Endothelial cell of umbilical vein (primary cell): Measurements from ENCODE around the gene CTSW. TPM values are rescaled to one million over a fixed set of nuclear protein-coding genes. Genes with fewer than 3 reads are reported as not detected.

Experiments
- BruUV-seq: library from RNA; stranded (reverse); fragments of 400-500 nt; replicated peaks from 2 replicates; lab custom pipeline; 2021; lab: Mats Ljungman, UMichigan
- CTCF ChIA-PET: fragments of 300-600, 350-600 bp; sonication (Branson Sonifier 250); formaldehyde crosslinking; loops from one replicate; lab custom pipeline; 2021; ENCODE audit warnings: antibody characterized with exemption, inconsistent platforms; lab: Charles Lee
- POLR2A ChIA-PET: fragments of 300-600, 350-600 bp; sonication (Branson Sonifier 250); formaldehyde crosslinking; loops from one replicate; lab custom pipeline; 2021; ENCODE audit warnings: antibody characterized with exemption, inconsistent platforms; lab: Charles Lee
- DNase-seq: peaks from one replicate; pipeline ENCODE4 v3.0.0-alpha.2; 2011; ENCODE audit warnings: low read depth, low spot score
- FAIRE-seq: peaks from 2 replicates; lab custom pipeline; 2011; peaks lifted over from hg19 to GRCh38; lab: Jason Lieb, UNC
- H2AFZ ChIP-seq: 2 replicates; pipeline ENCODE4 v1.6.0; 2012; ENCODE audit warnings: low read depth, low read length, control low read depth, inconsistent platforms
- H3K27ac ChIP-seq: 2 replicates; pipeline ENCODE4 v1.5.1; 2011; ENCODE audit warnings: low read depth, mild to moderate bottlenecking, control low read depth, low read length, moderate library complexity; ENCODE audit not compliant: insufficient read depth
- H3K27me3 ChIP-seq, 2 experiments: 2 replicates each; pipeline versions ENCODE4 v1.6.0 to v1.6.1; 2011; ENCODE audit warnings: low read length in 2 of 2, mixed read lengths in 1 of 2; ENCODE audit not compliant: control insufficient read depth in 2 of 2, insufficient read depth in 2 of 2
- H3K36me3 ChIP-seq, 2 experiments: 2 replicates in 1 of 2; 3 replicates in 1 of 2; pipeline ENCODE4 v1.5.1; 2011; ENCODE audit warnings: low read length in 2 of 2, mild to moderate bottlenecking in 1 of 2, moderate library complexity in 1 of 2; ENCODE audit not compliant: control insufficient read depth in 2 of 2, insufficient read depth in 2 of 2; ENCODE audit errors: extremely low read depth in 1 of 2
- H3K4me1 ChIP-seq: 3 replicates; pipeline ENCODE4 v1.5.1; 2011; ENCODE audit warnings: mild to moderate bottlenecking, low read length; ENCODE audit not compliant: control insufficient read depth, insufficient read depth; ENCODE audit errors: extremely low read depth
- H3K4me2 ChIP-seq: 2 replicates; pipeline ENCODE4 v1.6.1; 2011; ENCODE audit warnings: low read length, control low read depth, mixed read lengths; ENCODE audit not compliant: insufficient read depth
- H3K4me3 ChIP-seq, 3 experiments: fragments of 200-600 bp in 1 of 3; sonication (generic), shearing (Covaris generic) in 1 of 3; replicated peaks in 1 of 3; 2 replicates each; pipeline ENCODE4 v1.5.1; 2011 to 2016; ENCODE audit warnings: control low read depth in 3 of 3, low read length in 3 of 3, mild to moderate bottlenecking in 2 of 3, inconsistent platforms in 1 of 3, low read depth in 1 of 3, moderate library complexity in 1 of 3; ENCODE audit not compliant: insufficient read depth in 1 of 3
- H3K79me2 ChIP-seq: 2 replicates; pipeline ENCODE4 v1.6.0; 2012; ENCODE audit warnings: low read length, inconsistent platforms; ENCODE audit not compliant: control insufficient read depth, insufficient read depth
- H3K9ac ChIP-seq: replicated peaks from 2 replicates; pipeline ENCODE3; 2011; ENCODE audit warnings: low read length, control low read depth; ENCODE audit not compliant: insufficient read depth; ENCODE audit errors: extremely low read depth
- H3K9me1 ChIP-seq: replicated peaks from 3 replicates; pipeline ENCODE4 v1.6.0; 2011; ENCODE audit warnings: mild to moderate bottlenecking, low read length; ENCODE audit not compliant: control insufficient read depth, insufficient read depth; ENCODE audit errors: extremely low read depth
- H3K9me3 ChIP-seq: replicated peaks from 2 replicates; pipeline ENCODE4 v1.5.1; 2012; ENCODE audit warnings: low read length, inconsistent platforms; ENCODE audit not compliant: control insufficient read depth, insufficient read depth
- H4K20me1 ChIP-seq: replicated peaks from 2 replicates; pipeline ENCODE3; 2011; ENCODE audit warnings: mild to moderate bottlenecking, low read length; ENCODE audit not compliant: control insufficient read depth, insufficient read depth; ENCODE audit errors: extremely low read depth
- CTCF ChIP-seq, 2 donors: IDR thresholded peaks; 1 replicate in 1 of 2; 2 replicates in 1 of 2; pipeline ENCODE4 v1.5.1; 2011; ENCODE audit warnings: low read length in 2 of 2, mild to moderate bottlenecking in 2 of 2, moderate library complexity in 2 of 2, control low read depth in 1 of 2, inconsistent platforms in 1 of 2, low read depth in 1 of 2; ENCODE audit not compliant: insufficient read depth in 1 of 2; ENCODE audit errors: extremely low read depth in 1 of 2
- EZH2 ChIP-seq: IDR thresholded peaks from 2 replicates; pipeline ENCODE4 v1.6.1; 2012; ENCODE audit warnings: borderline replicate concordance, low read depth, mild to moderate bottlenecking, moderate library complexity, low read length, inconsistent platforms; ENCODE audit not compliant: severe bottlenecking
- FOS ChIP-seq: IDR thresholded peaks from 2 replicates; pipeline ENCODE4 v1.6.1; 2011; ENCODE audit warnings: mild to moderate bottlenecking, low read length, moderate library complexity, borderline replicate concordance; ENCODE audit not compliant: insufficient read depth
- GATA2 ChIP-seq: IDR thresholded peaks from 2 replicates; pipeline ENCODE4 v1.7.0; 2011; ENCODE audit warnings: low read depth, mild to moderate bottlenecking, moderate library complexity, mixed read lengths, low read length; ENCODE audit not compliant: insufficient read length, insufficient read depth
- JUN ChIP-seq: IDR thresholded peaks from 2 replicates; pipeline ENCODE4 v1.6.1; 2011; ENCODE audit warnings: borderline replicate concordance, low read depth; ENCODE audit not compliant: insufficient read length, insufficient read depth
- MYC ChIP-seq: IDR thresholded peaks from one replicate; pipeline ENCODE4 v1.6.1; 2011; ENCODE audit warnings: mild to moderate bottlenecking, low read depth, low read length
- POLR2A ChIP-seq: IDR thresholded peaks from 2 replicates; pipeline ENCODE4 v1.6.1; 2012; ENCODE audit warnings: low read depth, mild to moderate bottlenecking, control low read depth, low read length
- POLR2AphosphoS5 ChIP-seq: IDR thresholded peaks from 2 replicates; pipeline ENCODE4 v1.6.1; 2012; ENCODE audit warnings: low read depth, mild to moderate bottlenecking, control low read depth, low read length, moderate library complexity; ENCODE audit not compliant: insufficient read depth
- dilution Hi-C: fragments of 300-500 bp; cut with MboI; formaldehyde crosslinking; loops from one replicate; pipeline ENCODE4 v1.15.0; 2019; ENCODE audit warnings: low sequenced_read_pairs; ENCODE audit not compliant: extremely low pct_ligation_motif_present
- intact Hi-C: fragments of 100-400 bp; cut with micrococcal nuclease; formaldehyde crosslinking; loops from one replicate; pipeline ENCODE4 v1.10.0; 2022
- polyA plus RNA-seq, 4 experiments: library from polyadenylated mRNA; depleted of rRNA in 3 of 4; stranded (reverse) in 3 of 4; unstranded in 1 of 4; fragments of >200 nt; gene quantifications; 2 replicates each; pipeline versions ENCODE4 v1.2.1 to v1.2.3, GENCODE V29; 2011 to 2012; ENCODE audit warnings: missing spikeins in 1 of 4
- total RNA-seq: library from RNA; stranded (reverse); gene quantifications from 2 replicates; pipeline ENCODE4 v1.2.3, GENCODE V29; 2021
- TF ChIP-seq, protein P1 (sequence below): IDR thresholded peaks from 2 replicates; pipeline ENCODE4 v1.6.1; 2011; ENCODE audit not compliant: insufficient read depth, insufficient read length

CTSW gene
- total and polyA plus RNA-seq, 2 donors (not counting 3 experiments of a cell fraction or from before 2014, with no cell fraction given), result not detected

GRCh38 chr11:65920372-65920802 is 40.8 kb downstream of the CTSW start:
- Histone ChIP-seq H3K27ac (no peak overlapping the region), H3K4me1 (peaks cover 40% of the 10 kb centered on the region), H3K4me3 (peak overlapping the region; percentile 63 to 84 (median 70)), H3K27me3 (no peaks in the 10 kb centered on the region), H2AFZ (no peak overlapping the region), H3K4me2 (peak overlapping the region; percentile 79), H3K79me2 (peaks cover 37% of the 10 kb centered on the region), H3K9ac (peak overlapping the region; percentile 37), H3K9me3 (no peaks in the 10 kb centered on the region), H4K20me1 (no peaks in the 10 kb centered on the region), H3K9me1 (no peaks in the 10 kb centered on the region), H3K36me3 (peaks cover 6 to 11% of the 10 kb centered on the region in 2 experiments)
- DNase-seq (no peak), FAIRE-seq (no peak)
- TF ChIP-seq MYC (no peak), CTCF (IDR thresholded peaks at IDR 0.05; ENCODE audit: extremely low read depth in 1 of 2, insufficient read depth in 1 of 2, low read depth in 1 of 2, low read length in 2 of 2) (no peak), GATA2 (no peak), JUN (no peak), POLR2A (no peak), EZH2 (no peak), POLR2AphosphoS5 (no peak), FOS (no peak)
- TF ChIP-seq, protein P1, sequence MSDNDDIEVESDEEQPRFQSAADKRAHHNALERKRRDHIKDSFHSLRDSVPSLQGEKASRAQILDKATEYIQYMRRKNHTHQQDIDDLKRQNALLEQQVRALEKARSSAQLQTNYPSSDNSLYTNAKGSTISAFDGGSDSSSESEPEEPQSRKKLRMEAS, result no peak
- dilution Hi-C loops, result no loop called here
- CTCF ChIA-PET, result interaction anchor here (1.0 to 1.4 kb wide), 3 partner anchors 13 to 36 kb away, joined by 3 to 4 read pairs (median 3); partner anchors contain the start of gene FIBP
- POLR2A ChIA-PET, result no interaction called here
- BruUV-seq, result no TSS peak
- intact Hi-C loops, result no loop called here
